GM10847 (cell line): Measurements from ENCODE around the gene UBE2L5.

ENCODE experiments used
- POLR2A ChIP-seq: IDR thresholded peaks from 2 replicates; pipeline ENCODE4 v1.6.1; 2011; ENCODE audit not compliant: insufficient read length; ENCODE audit errors: extremely low read depth

Gene UBE2L5

GRCh38 chr13:30416471-30416870 lies 5.8 kb upstream of the UBE2L5 start:
- no peak for TF ChIP-seq POLR2A

- no peak for TF ChIP-seq POLR2A
Observed at GRCh38 chr13:30418075-30418716, 4.1 kb upstream of the UBE2L5 start.

GRCh38 chr13:30418717-30419459 lies 3.4 kb upstream of the UBE2L5 start:
- TF ChIP-seq POLR2A = no peak

DNA sequence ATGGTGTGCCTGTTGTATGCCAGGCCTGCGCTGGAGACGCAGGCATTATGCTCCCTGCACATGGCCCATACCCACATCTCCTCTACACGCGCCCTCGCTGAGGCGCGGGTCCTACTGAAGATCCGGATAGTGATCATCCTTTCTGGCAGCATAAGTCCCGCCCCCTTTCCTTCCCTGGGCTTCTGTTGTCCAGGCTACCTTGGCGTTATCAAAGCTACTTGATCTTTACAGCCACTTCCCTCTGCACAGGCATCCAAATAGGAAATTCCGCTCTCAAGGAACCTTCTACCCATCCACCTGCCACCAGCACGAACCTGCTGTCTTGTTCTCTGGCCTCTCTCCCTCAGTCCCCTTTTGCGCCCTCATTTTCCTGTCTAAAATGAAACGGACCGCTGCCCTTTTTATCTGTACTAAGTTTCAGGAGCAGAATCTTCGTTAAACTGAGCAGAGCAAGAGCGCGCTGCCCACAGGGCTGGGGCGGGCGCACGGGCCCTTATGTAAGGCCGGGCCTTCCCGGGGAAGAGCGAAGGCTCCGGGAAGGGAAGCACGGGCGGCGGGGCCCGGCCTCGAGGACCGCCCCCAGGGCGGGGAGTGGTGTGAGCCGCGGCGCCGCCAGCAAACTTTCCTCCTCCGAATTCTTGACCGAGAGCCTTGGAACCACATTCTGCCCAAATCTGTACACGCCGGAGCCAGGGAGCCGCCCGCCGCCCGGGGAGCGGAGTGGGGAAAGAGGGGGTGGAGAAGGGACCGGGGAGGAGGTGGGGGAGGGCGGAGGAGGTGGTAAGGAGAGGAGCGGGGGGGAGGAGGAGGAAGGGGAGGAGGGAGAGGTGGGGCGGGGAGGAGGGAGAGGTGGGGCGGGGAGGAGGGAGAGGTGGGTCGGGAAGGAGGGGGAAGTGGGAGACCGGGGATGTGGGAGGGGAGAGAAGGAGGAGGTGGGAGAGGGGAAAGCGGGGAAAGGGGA lies 920 bp upstream of the UBE2L5 start:
- TF ChIP-seq POLR2A = peak; percentile 7

GRCh38 chr13:30423891-30424290 lies 1.6 kb downstream of the UBE2L5 start:
- no peak for TF ChIP-seq POLR2A

GRCh38 chr13:30429235-30429634 lies 6.9 kb downstream of the UBE2L5 start:
- no peak for TF ChIP-seq POLR2A

- no peak for TF ChIP-seq POLR2A
Observed at GRCh38 chr13:30429721-30430694, 7.7 kb downstream of the UBE2L5 start.

- TF ChIP-seq POLR2A = no peak
Observed at GRCh38 chr13:30431269-30431940, 9.1 kb downstream of the UBE2L5 start.

- TF ChIP-seq POLR2A = no peak
Observed at GRCh38 chr13:30435911-30436451, 13.7 kb downstream of the UBE2L5 start.

GRCh38 chr13:30437177-30437576 lies 14.9 kb downstream of the UBE2L5 start:
- no peak for TF ChIP-seq POLR2A

- TF ChIP-seq POLR2A = no peak
Observed at GRCh38 chr13:30438286-30438685, 16.0 kb downstream of the UBE2L5 start.

- TF ChIP-seq POLR2A = no peak
Observed at GRCh38 chr13:30440910-30441703, 18.8 kb downstream of the UBE2L5 start.

- no peak for TF ChIP-seq POLR2A
Observed at GRCh38 chr13:30442926-30443325, 20.6 kb downstream of the UBE2L5 start.
